Islet of Langerhans (tissue), 1 donor: ENCODE results near the gene SGMS2.

ENCODE experiments used
- FAIRE-seq: peaks from one replicate; lab custom pipeline; 2011; peaks lifted over from hg19 to GRCh38; lab: Jason Lieb, UNC

SGMS2 gene

GRCh38 chr4:107824350-107825071, at the start of gene SGMS2:
TSS of gene SGMS2 (plus strand) at chr4:107824932. CDS start at chr4:107895554, 70,622 bp downstream.
- no peak for FAIRE-seq

- no peak for FAIRE-seq
These were observed 46.8 kb upstream of the SGMS2 start for GRCh38 chr4:107777890-107778289.

- no peak for FAIRE-seq
These were observed 45.8 kb upstream of the SGMS2 start for GRCh38 chr4:107778784-107779530.

- no peak for FAIRE-seq
These were observed 44.1 kb upstream of the SGMS2 start for GRCh38 chr4:107780665-107781064.

- FAIRE-seq = no peak
These were observed 32.8 kb upstream of the SGMS2 start for GRCh38 chr4:107791902-107792301.

GRCh38 chr4:107792711-107793110, 32.0 kb upstream of the SGMS2 start:
- FAIRE-seq = no peak

GRCh38 chr4:107793996-107794395, 30.7 kb upstream of the SGMS2 start:
- FAIRE-seq = no peak

GRCh38 chr4:107799669-107800450, 24.9 kb upstream of the SGMS2 start:
- FAIRE-seq = no peak

GRCh38 chr4:107800706-107801105, 24.0 kb upstream of the SGMS2 start:
- no peak for FAIRE-seq

- FAIRE-seq = no peak
These were observed 22.9 kb upstream of the SGMS2 start for GRCh38 chr4:107801766-107802211.

- FAIRE-seq = no peak
These were observed 19.8 kb upstream of the SGMS2 start for GRCh38 chr4:107804956-107805355.

GRCh38 chr4:107806196-107806595, 18.5 kb upstream of the SGMS2 start:
- FAIRE-seq = no peak

- FAIRE-seq = no peak
These were observed 16.2 kb upstream of the SGMS2 start for GRCh38 chr4:107808572-107808971.

- no peak for FAIRE-seq
These were observed 15.5 kb upstream of the SGMS2 start for GRCh38 chr4:107809210-107809609.

- FAIRE-seq = no peak
These were observed 10.0 kb upstream of the SGMS2 start for GRCh38 chr4:107814758-107815157.

GRCh38 chr4:107815158-107815557, 9.6 kb upstream of the SGMS2 start:
- no peak for FAIRE-seq

GRCh38 chr4:107818301-107818910, 6.3 kb upstream of the SGMS2 start:
- no peak for FAIRE-seq

GRCh38 chr4:107823870-107824349, 822 bp upstream of the SGMS2 start:
- peak; percentile 96 for FAIRE-seq

GRCh38 chr4:107825072-107825824, 516 bp downstream of the SGMS2 start:
- FAIRE-seq = no peak

- FAIRE-seq = peak; percentile 95
These were observed 1.8 kb downstream of the SGMS2 start for GRCh38 chr4:107826421-107826980.
